ENCODE data around the gene DAD1. TPM values are rescaled to one million over a fixed set of nuclear protein-coding genes. Genes with fewer than 3 reads are reported as not detected.

DAD1 gene
- total RNA-seq, 4 donors from 2014 or later: 31.4 to 154 (median 141) TPM

- no peak overlapping the region for H3K27ac ChIP-seq
- peaks cover 0 to 52% (median 25%) of the 10 kb centered on the region in 4 donors for H3K36me3 ChIP-seq
- DNase-seq: no peak
- H3K27me3 ChIP-seq: no peaks in the 10 kb centered on the region
- H3K4me3 ChIP-seq: no peak overlapping the region
- intact Hi-C loops (cut with DNase I; ENCODE audit: low total_unique reads) (no loop called here), in situ Hi-C loops (cut with MboI; ENCODE audit: low pct_ligation_motif_present in 1 of 4, low pct_unique_long_range_greater_than_20kb in 1 of 4, low sequenced_read_pairs in 3 of 4) (no loop called here)
- H3K4me1 ChIP-seq: peaks cover 6 to 17% (median 13%) of the 10 kb centered on the region in 4 donors
- TF ChIP-seq CTCF (IDR thresholded peaks at IDR 0.05) (no peak), POLR2A (IDR thresholded peaks at IDR 0.05) (no peak), POLR2AphosphoS5 (IDR thresholded peaks at IDR 0.05) (no peak), EP300 (IDR thresholded peaks at IDR 0.05; ENCODE audit: low read depth) (no peak)
- no peaks in the 10 kb centered on the region for H3K9me3 ChIP-seq
These were observed 13.8 kb upstream of the DAD1 start for GRCh38 chr14:22602862-22603261.

GRCh38 chr14:22601996-22602395 is 13.0 kb upstream of the DAD1 start:
- intact Hi-C loops (cut with DNase I; ENCODE audit: low total_unique reads): no loop called here
- Histone ChIP-seq H3K4me1 (peaks cover 6 to 22% (median 16%) of the 10 kb centered on the region in 4 donors), H3K36me3 (peaks cover 0 to 44% (median 21%) of the 10 kb centered on the region in 4 donors), H3K4me3 (no peak overlapping the region), H3K27me3 (no peaks in the 10 kb centered on the region), H3K27ac (no peak overlapping the region), H3K9me3 (no peaks in the 10 kb centered on the region)
- 48 to 78% methylated on average over 3 to 5 of the region's 5 CpGs for WGBS, 2 donors (ENCODE audit: low coverage in 1 of 2)
- no peak for DNase-seq
- TF ChIP-seq EP300 (IDR thresholded peaks at IDR 0.05; ENCODE audit: low read depth): no peak
- TF ChIP-seq POLR2AphosphoS5 (IDR thresholded peaks at IDR 0.05): no peak
- TF ChIP-seq CTCF (IDR thresholded peaks at IDR 0.05): no peak
- TF ChIP-seq POLR2A (IDR thresholded peaks at IDR 0.05): no peak
- in situ Hi-C loops (cut with MboI; ENCODE audit: low pct_ligation_motif_present in 1 of 4, low pct_unique_long_range_greater_than_20kb in 1 of 4, low sequenced_read_pairs in 3 of 4): no loop called here

- H3K4me3 ChIP-seq: no peak overlapping the region
- H3K9me3 ChIP-seq: no peaks in the 10 kb centered on the region
- in situ Hi-C loops (cut with MboI; ENCODE audit: low pct_ligation_motif_present in 1 of 4, low pct_unique_long_range_greater_than_20kb in 1 of 4, low sequenced_read_pairs in 3 of 4) (no loop called here), intact Hi-C loops (cut with DNase I; ENCODE audit: low total_unique reads) (no loop called here)
- WGBS, 2 donors (ENCODE audit: low coverage in 1 of 2): 92 to 100% methylated on average over 2 of the region's 2 CpGs
- H3K36me3 ChIP-seq: peaks cover 0 to 39% (median 18%) of the 10 kb centered on the region in 4 donors
- no peak for TF ChIP-seq CTCF (IDR thresholded peaks at IDR 0.05)
- no peak for TF ChIP-seq EP300 (IDR thresholded peaks at IDR 0.05; ENCODE audit: low read depth)
- no peak for TF ChIP-seq POLR2A (IDR thresholded peaks at IDR 0.05)
- TF ChIP-seq POLR2AphosphoS5 (IDR thresholded peaks at IDR 0.05): no peak
- DNase-seq: no peak
- no peaks in the 10 kb centered on the region for H3K27me3 ChIP-seq
- peaks cover 6 to 22% (median 16%) of the 10 kb centered on the region in 4 donors for H3K4me1 ChIP-seq
- no peak overlapping the region for H3K27ac ChIP-seq
These were observed 12.4 kb upstream of the DAD1 start for GRCh38 chr14:22601456-22601855.

GRCh38 chr14:22600027-22600426 is 11.0 kb upstream of the DAD1 start:
- in situ Hi-C loops (cut with MboI; ENCODE audit: low pct_ligation_motif_present in 1 of 4, low pct_unique_long_range_greater_than_20kb in 1 of 4, low sequenced_read_pairs in 3 of 4): no loop called here
- H3K4me1 ChIP-seq: peaks cover 6 to 22% (median 16%) of the 10 kb centered on the region in 4 donors
- TF ChIP-seq CTCF (IDR thresholded peaks at IDR 0.05) (no peak), EP300 (IDR thresholded peaks at IDR 0.05; ENCODE audit: low read depth) (no peak), POLR2A (IDR thresholded peaks at IDR 0.05) (no peak), POLR2AphosphoS5 (IDR thresholded peaks at IDR 0.05) (no peak)
- H3K36me3 ChIP-seq: peaks cover 0 to 25% (median 11%) of the 10 kb centered on the region in 4 donors
- intact Hi-C loops (cut with DNase I; ENCODE audit: low total_unique reads): no loop called here
- H3K9me3 ChIP-seq: no peaks in the 10 kb centered on the region
- no peak overlapping the region for H3K4me3 ChIP-seq
- H3K27me3 ChIP-seq: no peaks in the 10 kb centered on the region
- DNase-seq: no peak
- no peak overlapping the region for H3K27ac ChIP-seq

Measured in transverse colon (tissue), 4 donors.